HG03108 (cell line): ENCODE measurements around the gene ANKRD36.
"Not testable (repeated sequence)": the region's sequence is repeated elsewhere in the genome, so short reads cannot be mapped to it uniquely, and the experiment has no call there.

Source experiments
- ATAC-seq: cut with Tn5 transposase; IDR thresholded peaks from one replicate; pipeline ENCODE4 v1.9.1; 2021; ENCODE audit warnings: moderate library complexity; ENCODE audit not compliant: unreplicated experiment

The ANKRD36 gene

GRCh38 chr2:97276232-97276798, 163.4 kb downstream of the ANKRD36 start:
- not testable (repeated sequence) for ATAC-seq

- ATAC-seq = not testable (repeated sequence)
These were observed 172.2 kb downstream of the ANKRD36 start for GRCh38 chr2:97285187-97285586.

- not testable (repeated sequence) for ATAC-seq
These were observed 180.7 kb downstream of the ANKRD36 start for GRCh38 chr2:97293687-97294086.
